ENCODE measurements around the gene B3GNT5.
"Not testable (repeated sequence)": the region's sequence is repeated elsewhere in the genome, so short reads cannot be mapped to it uniquely, and the experiment has no call there.

Gene B3GNT5

DNA sequence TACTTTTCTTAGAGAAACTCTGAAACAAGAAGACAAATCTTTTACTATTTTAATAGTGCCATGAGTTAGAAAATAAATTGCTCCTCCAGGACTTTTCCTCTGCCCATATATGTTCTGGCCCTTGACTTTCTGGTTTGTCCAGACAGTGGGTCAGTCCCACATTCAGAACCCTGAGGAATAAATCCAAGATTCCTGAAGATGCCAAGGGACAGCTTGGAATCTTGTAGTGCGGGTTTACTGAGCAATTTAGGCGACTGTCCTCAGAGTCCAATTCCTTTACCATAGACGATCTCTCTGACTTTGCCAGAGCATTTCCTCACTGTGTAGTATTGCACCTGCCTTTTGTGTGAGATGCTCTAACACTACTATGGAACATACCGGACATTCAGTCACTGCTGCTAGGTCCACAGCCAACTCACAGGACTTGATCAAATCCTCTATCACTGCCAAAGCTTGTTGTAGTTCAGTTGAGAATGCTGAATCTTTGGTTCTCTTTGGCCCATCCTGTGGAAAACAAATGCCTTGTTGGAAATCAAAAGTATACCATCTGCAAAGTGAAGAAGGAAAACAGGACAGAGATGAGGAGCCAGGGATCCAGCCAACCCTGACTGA lies 37.4 kb upstream of the B3GNT5 start:
- Histone ChIP-seq H3K27ac (ENCODE audit: low read depth, low read length, severe bottlenecking) (no peak overlapping the region), H3K9me3 (ENCODE audit: control insufficient read depth, low read length) (no peaks in the 10 kb centered on the region), H3K4me1 (ENCODE audit: control insufficient read depth, insufficient read depth, low read length, poor library complexity, severe bottlenecking) (no peaks in the 10 kb centered on the region), H3K4me3 (ENCODE audit: extremely low read depth, insufficient read depth, low read length, poor library complexity, severe bottlenecking) (no peak overlapping the region), H3K36me3 (ENCODE audit: control insufficient read depth, insufficient read depth, low read length) (no peaks in the 10 kb centered on the region)
- 91 to 96% methylated on average over 3 to 4 of the region's 4 CpGs for WGBS, 2 experiments (ENCODE audit: insufficient coverage in 2 of 2)

GRCh38 chr3:183217548-183218332 lies 35.3 kb upstream of the B3GNT5 start:
- Histone ChIP-seq H3K36me3 (ENCODE audit: control insufficient read depth, insufficient read depth, low read length) (no peaks in the 10 kb centered on the region), H3K4me1 (ENCODE audit: control insufficient read depth, insufficient read depth, low read length, poor library complexity, severe bottlenecking) (no peaks in the 10 kb centered on the region), H3K27ac (ENCODE audit: low read depth, low read length, severe bottlenecking) (no peak overlapping the region), H3K4me3 (ENCODE audit: extremely low read depth, insufficient read depth, low read length, poor library complexity, severe bottlenecking) (no peak overlapping the region), H3K9me3 (ENCODE audit: control insufficient read depth, low read length) (no peaks in the 10 kb centered on the region)
- 92 to 100% methylated on average over 5 of the region's 9 CpGs for WGBS, 2 experiments (ENCODE audit: insufficient coverage in 2 of 2)

DNA sequence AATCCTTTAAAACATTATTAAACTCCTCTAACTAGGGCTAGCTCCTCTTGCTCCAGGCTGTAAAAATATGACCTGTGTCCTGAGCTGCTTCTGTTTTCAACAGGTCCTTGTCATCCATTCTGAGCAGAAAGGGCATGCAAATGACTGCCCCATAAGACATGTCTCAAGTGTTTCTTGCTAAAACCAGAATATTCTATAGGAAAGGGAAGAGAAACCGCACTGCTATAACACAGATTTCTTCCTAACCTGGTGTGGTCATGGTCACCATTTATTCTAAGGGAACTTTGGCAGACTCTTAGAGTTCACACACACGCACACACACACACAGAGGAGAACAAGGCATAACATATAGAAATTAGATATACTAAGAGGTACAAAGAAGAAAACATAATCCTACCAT lies 34.2 kb upstream of the B3GNT5 start:
- no peak overlapping the region for H3K4me3 ChIP-seq (ENCODE audit: extremely low read depth, insufficient read depth, low read length, poor library complexity, severe bottlenecking)
- no peaks in the 10 kb centered on the region for H3K36me3 ChIP-seq (ENCODE audit: control insufficient read depth, insufficient read depth, low read length)
- no peaks in the 10 kb centered on the region for H3K9me3 ChIP-seq (ENCODE audit: control insufficient read depth, low read length)
- no peak overlapping the region for H3K27ac ChIP-seq (ENCODE audit: low read depth, low read length, severe bottlenecking)
- no peaks in the 10 kb centered on the region for H3K4me1 ChIP-seq (ENCODE audit: control insufficient read depth, insufficient read depth, low read length, poor library complexity, severe bottlenecking)
- WGBS, 2 experiments (ENCODE audit: insufficient coverage in 2 of 2), result no CpG with 5 or more reads among the region's 2 CpGs

- no peaks in the 10 kb centered on the region for H3K9me3 ChIP-seq (ENCODE audit: control insufficient read depth, low read length)
- H3K27ac ChIP-seq (ENCODE audit: low read depth, low read length, severe bottlenecking), result no peak overlapping the region
- WGBS, 2 experiments (ENCODE audit: insufficient coverage in 2 of 2), result 79 to 80% methylated on average over 3 to 4 of the region's 5 CpGs
- H3K4me3 ChIP-seq (ENCODE audit: extremely low read depth, insufficient read depth, low read length, poor library complexity, severe bottlenecking), result no peak overlapping the region
- H3K4me1 ChIP-seq (ENCODE audit: control insufficient read depth, insufficient read depth, low read length, poor library complexity, severe bottlenecking), result no peaks in the 10 kb centered on the region
- H3K36me3 ChIP-seq (ENCODE audit: control insufficient read depth, insufficient read depth, low read length), result no peaks in the 10 kb centered on the region
These were observed 32.2 kb upstream of the B3GNT5 start for GRCh38 chr3:183220828-183221227.

DNA sequence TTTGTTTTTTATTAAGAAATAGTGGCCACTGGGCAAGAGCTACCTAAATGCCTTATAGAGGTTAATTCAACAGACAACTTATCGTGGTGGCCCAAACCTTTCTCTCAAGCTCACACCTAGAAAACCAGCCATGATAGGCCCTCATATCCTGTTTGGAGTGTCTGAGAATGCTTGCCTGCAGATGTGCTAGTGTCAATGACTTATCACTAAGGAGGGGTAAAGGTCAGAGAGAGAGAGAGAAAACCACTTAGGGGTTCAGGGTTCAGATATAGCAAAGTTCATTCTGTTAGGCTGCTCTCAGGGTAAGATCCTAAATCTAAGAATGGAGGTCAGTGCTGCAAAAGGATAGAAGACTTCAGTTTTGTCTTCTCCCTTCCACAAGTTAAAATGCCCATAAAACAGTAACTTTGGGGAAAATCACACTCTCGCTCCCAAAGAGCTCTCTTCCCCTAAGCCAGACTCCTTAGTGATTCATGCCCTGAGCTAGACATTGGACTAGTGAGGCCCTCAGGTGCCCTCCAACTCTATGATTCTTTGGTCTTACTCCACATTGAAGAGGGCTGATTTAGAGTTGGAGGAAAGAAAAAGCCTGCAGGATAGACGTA lies 30.3 kb upstream of the B3GNT5 start:
- no peaks in the 10 kb centered on the region for H3K9me3 ChIP-seq (ENCODE audit: control insufficient read depth, low read length)
- H3K4me3 ChIP-seq (ENCODE audit: extremely low read depth, insufficient read depth, low read length, poor library complexity, severe bottlenecking), result no peak overlapping the region
- 80 to 92% methylated on average over 1 to 2 of the region's 3 CpGs for WGBS, 2 experiments (ENCODE audit: insufficient coverage in 2 of 2)
- H3K36me3 ChIP-seq (ENCODE audit: control insufficient read depth, insufficient read depth, low read length), result no peaks in the 10 kb centered on the region
- no peak overlapping the region for H3K27ac ChIP-seq (ENCODE audit: low read depth, low read length, severe bottlenecking)
- no peaks in the 10 kb centered on the region for H3K4me1 ChIP-seq (ENCODE audit: control insufficient read depth, insufficient read depth, low read length, poor library complexity, severe bottlenecking)

GRCh38 chr3:183224180-183224970 lies 28.7 kb upstream of the B3GNT5 start:
- Histone ChIP-seq H3K9me3 (ENCODE audit: control insufficient read depth, low read length) (no peaks in the 10 kb centered on the region), H3K4me1 (ENCODE audit: control insufficient read depth, insufficient read depth, low read length, poor library complexity, severe bottlenecking) (no peaks in the 10 kb centered on the region), H3K4me3 (ENCODE audit: extremely low read depth, insufficient read depth, low read length, poor library complexity, severe bottlenecking) (no peak overlapping the region), H3K36me3 (ENCODE audit: control insufficient read depth, insufficient read depth, low read length) (no peaks in the 10 kb centered on the region), H3K27ac (ENCODE audit: low read depth, low read length, severe bottlenecking) (no peak overlapping the region)
- WGBS, 2 experiments (ENCODE audit: insufficient coverage in 2 of 2), result 84 to 89% methylated on average over 7 to 10 of the region's 11 CpGs

DNA sequence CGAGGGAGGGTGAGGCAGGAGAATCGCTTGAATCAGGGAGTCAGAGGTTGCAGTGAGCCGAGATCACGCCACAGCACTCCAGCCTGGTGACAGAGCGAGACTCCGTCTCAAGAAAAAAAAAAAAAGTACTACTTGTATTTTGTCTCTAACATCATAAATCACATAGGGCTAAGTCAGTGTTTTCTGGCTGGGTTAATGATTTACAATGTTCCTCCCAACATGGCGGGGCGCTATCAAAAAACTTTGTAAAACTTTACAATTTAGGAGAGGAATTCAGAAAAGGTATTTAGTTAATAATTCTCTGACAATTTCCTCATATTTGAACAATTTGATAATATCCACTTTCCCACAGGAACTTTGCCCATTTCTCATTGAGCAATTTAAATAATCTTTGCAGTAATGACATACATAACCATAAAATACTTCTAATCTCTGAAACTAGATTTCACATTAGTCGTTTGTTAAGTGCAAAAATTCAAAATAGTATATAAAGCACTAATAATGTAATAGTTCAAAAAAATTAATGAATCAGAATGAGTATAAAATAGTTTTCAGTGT lies 26.6 kb upstream of the B3GNT5 start:
- Histone ChIP-seq H3K27ac (ENCODE audit: low read depth, low read length, severe bottlenecking) (no peak overlapping the region), H3K9me3 (ENCODE audit: control insufficient read depth, low read length) (no peaks in the 10 kb centered on the region), H3K36me3 (ENCODE audit: control insufficient read depth, insufficient read depth, low read length) (no peaks in the 10 kb centered on the region), H3K4me1 (ENCODE audit: control insufficient read depth, insufficient read depth, low read length, poor library complexity, severe bottlenecking) (no peaks in the 10 kb centered on the region), H3K4me3 (ENCODE audit: extremely low read depth, insufficient read depth, low read length, poor library complexity, severe bottlenecking) (no peak overlapping the region)
- 88 to 100% methylated on average over 2 to 4 of the region's 9 CpGs for WGBS, 2 experiments (ENCODE audit: insufficient coverage in 2 of 2)

DNA sequence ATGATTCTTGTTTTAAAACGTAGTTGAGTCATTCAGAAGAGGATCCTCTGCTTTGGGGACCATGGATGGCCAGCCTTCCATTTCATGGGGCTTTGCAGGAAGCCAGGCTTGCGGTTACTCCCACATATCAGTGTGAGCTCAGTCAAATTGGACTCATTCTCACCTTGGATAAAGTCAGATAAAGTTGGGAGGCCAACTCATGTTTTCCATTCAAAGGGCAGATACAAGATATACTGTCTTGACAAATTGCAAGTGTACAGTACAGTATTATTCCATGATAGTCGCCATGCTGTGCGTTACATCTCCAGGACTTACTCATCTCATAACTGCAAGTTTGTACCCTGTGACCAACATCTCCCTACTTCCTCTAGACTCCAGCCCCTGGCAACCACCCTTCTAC lies 25.5 kb upstream of the B3GNT5 start:
- Histone ChIP-seq H3K9me3 (ENCODE audit: control insufficient read depth, low read length) (no peaks in the 10 kb centered on the region), H3K4me1 (ENCODE audit: control insufficient read depth, insufficient read depth, low read length, poor library complexity, severe bottlenecking) (no peaks in the 10 kb centered on the region), H3K4me3 (ENCODE audit: extremely low read depth, insufficient read depth, low read length, poor library complexity, severe bottlenecking) (no peak overlapping the region), H3K36me3 (ENCODE audit: control insufficient read depth, insufficient read depth, low read length) (no peaks in the 10 kb centered on the region), H3K27ac (ENCODE audit: low read depth, low read length, severe bottlenecking) (no peak overlapping the region)
- 100% methylated on average over 2 to 4 of the region's 4 CpGs for WGBS, 2 experiments (ENCODE audit: insufficient coverage in 2 of 2)

GRCh38 chr3:183229178-183229577 lies 23.9 kb upstream of the B3GNT5 start:
- Histone ChIP-seq H3K4me1 (ENCODE audit: control insufficient read depth, insufficient read depth, low read length, poor library complexity, severe bottlenecking) (no peaks in the 10 kb centered on the region), H3K36me3 (ENCODE audit: control insufficient read depth, insufficient read depth, low read length) (no peaks in the 10 kb centered on the region), H3K27ac (ENCODE audit: low read depth, low read length, severe bottlenecking) (no peak overlapping the region), H3K4me3 (ENCODE audit: extremely low read depth, insufficient read depth, low read length, poor library complexity, severe bottlenecking) (no peak overlapping the region), H3K9me3 (ENCODE audit: control insufficient read depth, low read length) (no peaks in the 10 kb centered on the region)
- no CpG with 5 or more reads among the region's 1 CpG for WGBS, 2 experiments (ENCODE audit: insufficient coverage in 2 of 2)

- 100% methylated on average over 1 of the region's 8 CpGs for WGBS, 2 experiments (ENCODE audit: insufficient coverage in 2 of 2)
These were observed 22.8 kb upstream of the B3GNT5 start for GRCh38 chr3:183230251-183230650.

More at GRCh38 chr3:183230251-183230650, 22.8 kb upstream of the B3GNT5 start:
- H3K27ac ChIP-seq (ENCODE audit: low read depth, low read length, severe bottlenecking); H3K9me3 ChIP-seq (ENCODE audit: control insufficient read depth, low read length); H3K4me1 ChIP-seq (ENCODE audit: control insufficient read depth, insufficient read depth, low read length, poor library complexity, severe bottlenecking); H3K36me3 ChIP-seq (ENCODE audit: control insufficient read depth, insufficient read depth, low read length); H3K4me3 ChIP-seq (ENCODE audit: extremely low read depth, insufficient read depth, low read length, poor library complexity, severe bottlenecking): not testable (repeated sequence)

Data from mesodermal cell (in vitro differentiated cells).